ENCODE data around the gene APBA1. TPM values are rescaled to one million over a fixed set of nuclear protein-coding genes. Genes with fewer than 3 reads are reported as not detected.

The APBA1 gene
- total RNA-seq, 4 donors from 2014 or later, result 4.3 to 11.8 (median 8.4) TPM

GRCh38 chr9:69494763-69495162 is 177.4 kb downstream of the APBA1 start:
- no peak for DNase-seq (ENCODE audit: low spot score)
- TF ChIP-seq CTCF (IDR thresholded peaks at IDR 0.05), result no peak
- no peak for ATAC-seq (ENCODE audit: low FRiP score)

- no peak for ATAC-seq (ENCODE audit: low FRiP score)
- no peak for TF ChIP-seq CTCF (IDR thresholded peaks at IDR 0.05)
These were observed 178.0 kb downstream of the APBA1 start for GRCh38 chr9:69494208-69494607.

GRCh38 chr9:69486498-69486897 is 185.7 kb downstream of the APBA1 start:
- DNase-seq (ENCODE audit: low spot score), result no peak
- ATAC-seq (ENCODE audit: low FRiP score), result no peak
- no peak for TF ChIP-seq CTCF (IDR thresholded peaks at IDR 0.05)

More at GRCh38 chr9:69494208-69494607, 178.0 kb downstream of the APBA1 start:
- no peak for DNase-seq (ENCODE audit: low spot score)

GRCh38 chr9:69485466-69485865 is 186.7 kb downstream of the APBA1 start:
- ATAC-seq (ENCODE audit: low FRiP score) (no peak), DNase-seq (ENCODE audit: low spot score) (no peak)
- TF ChIP-seq CTCF (IDR thresholded peaks at IDR 0.05), result no peak

GRCh38 chr9:69483886-69484422 is 188.2 kb downstream of the APBA1 start:
- no peak for TF ChIP-seq CTCF (IDR thresholded peaks at IDR 0.05)
- DNase-seq (ENCODE audit: low spot score) (no peak), ATAC-seq (ENCODE audit: low FRiP score) (no peak)

GRCh38 chr9:69476797-69477196 is 195.4 kb downstream of the APBA1 start:
- no peak for TF ChIP-seq CTCF (IDR thresholded peaks at IDR 0.05)
- no peak for ATAC-seq (ENCODE audit: low FRiP score)
- no peak for DNase-seq (ENCODE audit: low spot score)

GRCh38 chr9:69476016-69476415 is 196.2 kb downstream of the APBA1 start:
- no peak for TF ChIP-seq CTCF (IDR thresholded peaks at IDR 0.05)
- ATAC-seq (ENCODE audit: low FRiP score) (no peak), DNase-seq (ENCODE audit: low spot score) (no peak)

All from omental fat pad (tissue), 4 donors.